PC-3 (cell line): Measurements from ENCODE around the gene GRK2. TPM values are rescaled to one million over a fixed set of nuclear protein-coding genes. Genes with fewer than 3 reads are reported as not detected.

Experiments
- ATAC-seq: fragments of 200-7000 bp; cut with Tn5 transposase; 2 replicates; pipeline ENCODE4 v1.9.1; 2020; ENCODE audit warnings: mild to moderate bottlenecking, moderate library complexity
- BruUV-seq: library from RNA; stranded (reverse); fragments of 400-500 nt; replicated peaks from 2 replicates; lab custom pipeline; 2021; lab: Mats Ljungman, UMichigan
- CTCF ChIA-PET: fragments of 300-600 bp; sonication (Branson Sonifier 250); formaldehyde crosslinking; loops from one replicate; lab custom pipeline; 2022; ENCODE audit warnings: antibody characterized with exemption; lab: Charles Lee
- POLR2A ChIA-PET: fragments of 300-600 bp; sonication (Branson Sonifier 250); formaldehyde crosslinking; loops from one replicate; lab custom pipeline; 2022; ENCODE audit warnings: antibody characterized with exemption; ENCODE audit not compliant: unreplicated experiment; lab: Charles Lee
- DNase-seq: peaks from one replicate; pipeline ENCODE4 v3.0.0-alpha.2; 2015
- H2AFZ ChIP-seq: fragments of 300-600 bp; sonication (generic); 2 replicates; pipeline ENCODE4 v1.6.0; 2016; ENCODE audit warnings: antibody characterized with exemption, low read length
- H3F3A ChIP-seq: fragments of 300-600 bp; sonication (generic); one replicate; pipeline ENCODE4 v1.6.0; 2017; ENCODE audit warnings: antibody characterized with exemption, low read length, control low read depth, mild to moderate bottlenecking; ENCODE audit not compliant: unreplicated experiment
- H3K27ac ChIP-seq: fragments of 300-600 bp; sonication (generic); 2 replicates; pipeline ENCODE4 v1.5.1; 2016; ENCODE audit warnings: mild to moderate bottlenecking, low read length
- H3K27me3 ChIP-seq: fragments of 300-600 bp; sonication (generic); 2 replicates; pipeline ENCODE4 v1.6.1; 2016; ENCODE audit warnings: low read length, mixed read lengths
- H3K36me3 ChIP-seq: fragments of 300-600 bp; sonication (generic); 2 replicates; pipeline ENCODE4 v1.6.1; 2016; ENCODE audit warnings: low read depth, mixed run types, low read length, mixed read lengths
- H3K4me1 ChIP-seq: fragments of 300-600 bp; sonication (generic); 2 replicates; pipeline ENCODE4 v1.5.1; 2016; ENCODE audit warnings: low read length; ENCODE audit not compliant: insufficient read depth
- H3K4me2 ChIP-seq: fragments of 300-600 bp; sonication (generic); 2 replicates; pipeline ENCODE4 v1.6.0; 2016; ENCODE audit warnings: low read length
- H3K4me3 ChIP-seq: fragments of 300-600 bp; sonication (generic); 2 replicates; pipeline ENCODE4 v1.5.1; 2016; ENCODE audit warnings: mild to moderate bottlenecking, low read length, mixed read lengths
- H3K79me2 ChIP-seq: fragments of 300-600 bp; sonication (generic); 2 replicates; pipeline ENCODE4 v1.6.1; 2017; ENCODE audit warnings: low read length, mixed read lengths
- H3K9ac ChIP-seq: fragments of 300-600 bp; sonication (generic); 2 replicates; pipeline ENCODE4 v1.6.0; 2016; ENCODE audit warnings: mild to moderate bottlenecking, low read length
- H3K9me2 ChIP-seq: fragments of 300-600 bp; sonication (generic); replicated peaks from 2 replicates; pipeline ENCODE4 v1.6.1; 2016; ENCODE audit warnings: mixed run types, low read length, mixed read lengths
- H3K9me3 ChIP-seq: fragments of 300-600 bp; sonication (generic); 2 replicates; pipeline ENCODE4 v1.6.1; 2016; ENCODE audit warnings: low read length, mixed read lengths
- H4K20me1 ChIP-seq: fragments of 300-600 bp; sonication (generic); 2 replicates; pipeline ENCODE4 v1.6.1; 2016; ENCODE audit warnings: low read length, mixed read lengths
- CTCF ChIP-seq: fragments of 300-600 bp; sonication (generic); conservative IDR thresholded peaks from 2 replicates; pipeline ENCODE4 v1.5.1; 2017; ENCODE audit warnings: antibody characterized with exemption, low read depth, mild to moderate bottlenecking, low read length
- EZH2 ChIP-seq: fragments of 300-600 bp; sonication (generic); IDR thresholded peaks from one replicate; pipeline ENCODE4 v1.6.1; 2017; ENCODE audit warnings: antibody characterized with exemption, mild to moderate bottlenecking, low read length; ENCODE audit not compliant: unreplicated experiment
- EZH2phosphoT487 ChIP-seq: fragments of 300-600 bp; sonication (generic); IDR thresholded peaks from 2 replicates; pipeline ENCODE4 v1.6.1; 2018; ENCODE audit warnings: mild to moderate bottlenecking, antibody characterized with exemption, low read length, borderline replicate concordance
- intact Hi-C: fragments of 100-400 bp; cut with micrococcal nuclease; formaldehyde crosslinking; loops from 2 replicates; pipeline ENCODE4 v1.9.0; 2023
- total RNA-seq: library from RNA; depleted of rRNA; stranded (reverse); fragments of >200 nt; gene quantifications from 2 replicates; pipeline ENCODE4 v1.2.3, GENCODE V29; 2014

The GRK2 gene
- total RNA-seq, 1 experiment from 2014 or later: 103 TPM

DNA sequence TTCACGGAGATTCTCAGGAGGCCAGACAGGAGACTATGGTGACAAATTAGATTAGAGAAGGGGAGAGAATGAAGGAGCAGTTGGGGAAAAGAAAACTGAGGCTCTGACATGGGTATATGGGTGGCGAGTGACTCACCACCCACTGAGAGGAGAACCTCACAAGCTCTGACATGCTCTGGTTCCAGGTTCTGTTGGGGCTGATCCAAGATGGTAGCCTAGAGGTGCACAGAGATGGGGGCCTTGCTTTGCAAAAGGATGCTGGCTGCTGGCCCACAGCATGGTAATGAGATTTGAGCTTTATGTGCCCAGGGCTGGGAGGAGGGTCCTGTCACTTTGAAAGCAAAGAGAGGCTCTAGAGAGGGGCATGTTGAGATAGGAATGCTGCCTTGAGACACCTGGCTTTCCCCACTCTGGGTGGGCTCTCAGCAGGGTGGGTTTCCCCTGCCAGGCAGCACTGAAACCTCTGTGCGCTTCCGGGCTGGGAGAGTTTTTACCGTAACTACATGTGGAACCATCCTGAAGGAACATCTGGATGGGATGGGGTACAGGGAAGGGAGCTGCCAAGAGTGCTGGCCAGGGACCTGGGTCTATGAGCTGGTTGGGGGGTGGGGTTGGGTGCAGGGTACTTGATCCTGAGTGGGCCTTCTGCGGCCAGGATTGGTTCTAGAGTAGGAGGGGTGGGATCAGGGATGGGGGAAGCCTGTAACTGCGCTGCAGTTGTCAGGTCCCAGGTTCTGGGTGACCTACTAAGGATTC lies 1.2 kb upstream of the GRK2 start:
- no TSS peak for BruUV-seq
- Histone ChIP-seq H3K27ac (no peak overlapping the region), H3K9me2 (no peaks in the 10 kb centered on the region), H3K9me3 (no peaks in the 10 kb centered on the region), H2AFZ (no peak overlapping the region), H3K4me2 (no peak overlapping the region), H4K20me1 (peaks cover 23% of the 10 kb centered on the region), H3K36me3 (peaks cover 7% of the 10 kb centered on the region; the same call in 1 of the 2 replicates), H3K79me2 (peaks cover 35% of the 10 kb centered on the region), H3F3A (peaks cover 4% of the 10 kb centered on the region), H3K4me3 (no peak overlapping the region), H3K27me3 (no peaks in the 10 kb centered on the region), H3K4me1 (peaks cover 47% of the 10 kb centered on the region), H3K9ac (no peak overlapping the region)
- ATAC-seq (no peak), DNase-seq (no peak)
- POLR2A ChIA-PET: no interaction called here
- TF ChIP-seq EZH2: no peak
- no peak for TF ChIP-seq CTCF
- no peak for TF ChIP-seq EZH2phosphoT487
- CTCF ChIA-PET: interaction anchor here (1.0 kb wide), 1 partner anchor 52 kb away, joined by 19 read pairs; no protein-coding TSS in a partner anchor
- intact Hi-C loops: loop anchor here (5.0 kb wide), 2 partner anchors 37 to 107 kb away; partner anchors contain the start of genes CLCF1 and SSH3

- BruUV-seq: no TSS peak
- Histone ChIP-seq H3K9me3 (no peaks in the 10 kb centered on the region), H3F3A (peaks cover 4% of the 10 kb centered on the region), H3K27ac (no peak overlapping the region), H4K20me1 (peaks cover 28% of the 10 kb centered on the region), H3K79me2 (peaks cover 43% of the 10 kb centered on the region), H3K27me3 (no peaks in the 10 kb centered on the region), H3K9ac (no peak overlapping the region; the same call in 1 of the 2 replicates), H3K4me2 (peak overlapping the region; percentile 79), H3K36me3 (peaks cover 7% of the 10 kb centered on the region; the same call in 1 of the 2 replicates), H2AFZ (peak overlapping the region; percentile 67), H3K4me1 (peaks cover 49% of the 10 kb centered on the region), H3K9me2 (no peaks in the 10 kb centered on the region), H3K4me3 (peak overlapping the region; percentile 57)
- TF ChIP-seq CTCF (peak; percentile 68), EZH2phosphoT487 (no peak)
- peak; percentile 77 for DNase-seq
- CTCF ChIA-PET: interaction anchor here (1.0 kb wide), 1 partner anchor 51 kb away, joined by 19 read pairs; no protein-coding TSS in a partner anchor
- POLR2A ChIA-PET: interaction anchor here (0.6 kb wide), 1 partner anchor 52 kb away, joined by 5 read pairs; no protein-coding TSS in a partner anchor
- intact Hi-C loops: loop anchor here (2.0 to 5.0 kb wide), 2 partner anchors 36 to 79 kb away; partner anchors contain the start of gene SSH3
- peak; percentile 39 for ATAC-seq
Observed at GRCh38 chr11:67265633-67266448, 432 bp upstream of the GRK2 start.
